ENCODE results near the gene SEPTIN11.
A peak's percentile ranks its signal among the peaks of the same experiment; 100 is the strongest.

DNA sequence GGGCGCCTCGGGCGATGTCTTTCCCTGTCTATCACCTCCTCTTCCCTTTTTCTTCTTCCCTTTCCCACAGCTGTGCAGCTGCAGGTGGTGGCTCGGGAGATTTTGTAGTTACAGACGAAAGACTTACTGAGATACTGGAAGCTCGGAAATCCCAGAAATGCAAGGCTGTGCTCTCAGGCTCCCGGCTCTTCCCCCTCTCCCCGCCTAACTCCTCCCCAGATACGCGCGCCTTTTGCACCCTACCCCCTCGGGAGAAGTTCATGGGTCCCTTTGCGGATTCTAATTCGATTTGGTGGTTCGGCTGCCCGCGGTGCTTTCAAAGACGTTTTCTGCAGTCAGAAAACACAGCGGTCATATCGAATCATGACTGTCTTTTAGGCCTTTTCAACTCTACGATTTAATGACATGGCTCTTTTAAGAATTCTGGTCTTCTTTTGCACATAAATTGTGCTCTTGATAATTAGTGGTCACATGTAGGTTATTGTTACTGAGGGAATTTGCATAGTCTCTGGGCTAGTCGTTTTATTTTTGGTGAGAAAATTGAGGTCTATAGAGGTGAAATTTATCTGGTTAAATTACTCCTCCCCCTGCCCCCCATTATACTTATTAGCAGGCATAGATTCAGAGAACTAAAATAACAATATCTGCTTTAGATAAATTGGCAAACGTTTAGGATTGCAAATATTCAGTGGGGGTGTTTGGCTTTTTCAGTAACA, 1.6 kb downstream of the SEPTIN11 start:
- TF ChIP-seq, protein P1, sequence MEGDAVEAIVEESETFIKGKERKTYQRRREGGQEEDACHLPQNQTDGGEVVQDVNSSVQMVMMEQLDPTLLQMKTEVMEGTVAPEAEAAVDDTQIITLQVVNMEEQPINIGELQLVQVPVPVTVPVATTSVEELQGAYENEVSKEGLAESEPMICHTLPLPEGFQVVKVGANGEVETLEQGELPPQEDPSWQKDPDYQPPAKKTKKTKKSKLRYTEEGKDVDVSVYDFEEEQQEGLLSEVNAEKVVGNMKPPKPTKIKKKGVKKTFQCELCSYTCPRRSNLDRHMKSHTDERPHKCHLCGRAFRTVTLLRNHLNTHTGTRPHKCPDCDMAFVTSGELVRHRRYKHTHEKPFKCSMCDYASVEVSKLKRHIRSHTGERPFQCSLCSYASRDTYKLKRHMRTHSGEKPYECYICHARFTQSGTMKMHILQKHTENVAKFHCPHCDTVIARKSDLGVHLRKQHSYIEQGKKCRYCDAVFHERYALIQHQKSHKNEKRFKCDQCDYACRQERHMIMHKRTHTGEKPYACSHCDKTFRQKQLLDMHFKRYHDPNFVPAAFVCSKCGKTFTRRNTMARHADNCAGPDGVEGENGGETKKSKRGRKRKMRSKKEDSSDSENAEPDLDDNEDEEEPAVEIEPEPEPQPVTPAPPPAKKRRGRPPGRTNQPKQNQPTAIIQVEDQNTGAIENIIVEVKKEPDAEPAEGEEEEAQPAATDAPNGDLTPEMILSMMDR (conservative IDR thresholded peaks at IDR 0.05; ENCODE audit: low read depth, low read length) = no peak
- TF ChIP-seq CEBPB (IDR thresholded peaks at IDR 0.05; ENCODE audit: low read depth, low read length) = no peak
- no peak for TF ChIP-seq MXI1 (IDR thresholded peaks at IDR 0.05; ENCODE audit: borderline replicate concordance, low read depth, low read length)
- TF ChIP-seq, protein P2, sequence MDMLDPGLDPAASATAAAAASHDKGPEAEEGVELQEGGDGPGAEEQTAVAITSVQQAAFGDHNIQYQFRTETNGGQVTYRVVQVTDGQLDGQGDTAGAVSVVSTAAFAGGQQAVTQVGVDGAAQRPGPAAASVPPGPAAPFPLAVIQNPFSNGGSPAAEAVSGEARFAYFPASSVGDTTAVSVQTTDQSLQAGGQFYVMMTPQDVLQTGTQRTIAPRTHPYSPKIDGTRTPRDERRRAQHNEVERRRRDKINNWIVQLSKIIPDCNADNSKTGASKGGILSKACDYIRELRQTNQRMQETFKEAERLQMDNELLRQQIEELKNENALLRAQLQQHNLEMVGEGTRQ (IDR thresholded peaks at IDR 0.05; ENCODE audit: low read depth, low read length) = no peak
- no peak for TF ChIP-seq POLR2A (IDR thresholded peaks at IDR 0.05; ENCODE audit: low read depth, low read length)
- TF ChIP-seq MAFK (IDR thresholded peaks at IDR 0.05; ENCODE audit: low read depth, low read length) = no peak
- no peak for TF ChIP-seq BHLHE40 (IDR thresholded peaks at IDR 0.05; ENCODE audit: low read depth, low read length)
- TF ChIP-seq CHD1 (IDR thresholded peaks at IDR 0.05; ENCODE audit: low read depth, low read length) = 0 out of 2 replicates have a peak, but pooled peaks have one; percentile 54
- TF ChIP-seq RAD21 (IDR thresholded peaks at IDR 0.05; ENCODE audit: low read length) = no peak
- TF ChIP-seq, protein P3, sequence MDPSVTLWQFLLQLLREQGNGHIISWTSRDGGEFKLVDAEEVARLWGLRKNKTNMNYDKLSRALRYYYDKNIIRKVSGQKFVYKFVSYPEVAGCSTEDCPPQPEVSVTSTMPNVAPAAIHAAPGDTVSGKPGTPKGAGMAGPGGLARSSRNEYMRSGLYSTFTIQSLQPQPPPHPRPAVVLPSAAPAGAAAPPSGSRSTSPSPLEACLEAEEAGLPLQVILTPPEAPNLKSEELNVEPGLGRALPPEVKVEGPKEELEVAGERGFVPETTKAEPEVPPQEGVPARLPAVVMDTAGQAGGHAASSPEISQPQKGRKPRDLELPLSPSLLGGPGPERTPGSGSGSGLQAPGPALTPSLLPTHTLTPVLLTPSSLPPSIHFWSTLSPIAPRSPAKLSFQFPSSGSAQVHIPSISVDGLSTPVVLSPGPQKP (IDR thresholded peaks at IDR 0.05; ENCODE audit: borderline replicate concordance, low read depth, low read length) = no peak
- no peak for TF ChIP-seq SMC3 (IDR thresholded peaks at IDR 0.05; ENCODE audit: low read depth, low read length)
- no peak for TF ChIP-seq RFX5 (IDR thresholded peaks at IDR 0.05; ENCODE audit: low read depth, low read length)
- TF ChIP-seq RCOR1 (IDR thresholded peaks at IDR 0.05; ENCODE audit: insufficient replicate concordance, low read length) = no peak

Data from IMR-90 (cell line).